Measurements from ENCODE around the gene SLC39A9. TPM values are rescaled to one million over a fixed set of nuclear protein-coding genes. Genes with fewer than 3 reads are reported as not detected.
"Not testable (repeated sequence)": the region's sequence is repeated elsewhere in the genome, so short reads cannot be mapped to it uniquely, and the experiment has no call there.

SLC39A9 gene
- total RNA-seq, 1 donor from 2014 or later: 41.2 TPM

- no peak for DNase-seq (ENCODE audit: low spot score)
- peaks cover 2% of the 10 kb centered on the region for H3K4me1 Mint-ChIP-seq (ENCODE audit: unreplicated experiment)
- H3K9me3 Mint-ChIP-seq (ENCODE audit: unreplicated experiment): no peaks in the 10 kb centered on the region
- peaks cover 32% of the 10 kb centered on the region for H3K36me3 Mint-ChIP-seq (ENCODE audit: low read depth, unreplicated experiment)
- no peak for TF ChIP-seq CTCF (IDR thresholded peaks at IDR 0.05; ENCODE audit: unreplicated experiment)
- H3K27me3 Mint-ChIP-seq (ENCODE audit: unreplicated experiment): peaks cover 2% of the 10 kb centered on the region
- H3K4me3 Mint-ChIP-seq (ENCODE audit: unreplicated experiment): no peak overlapping the region
- no peak overlapping the region for H3K27ac Mint-ChIP-seq (ENCODE audit: unreplicated experiment)
Measured at GRCh38 chr14:69387311-69387710, 11.2 kb upstream of the SLC39A9 start.

- H3K4me3 Mint-ChIP-seq (ENCODE audit: unreplicated experiment): not testable (repeated sequence)
Measured at GRCh38 chr14:69391400-69391799, 7.1 kb upstream of the SLC39A9 start.

GRCh38 chr14:69392481-69392880 is 6.0 kb upstream of the SLC39A9 start:
- TF ChIP-seq CTCF (IDR thresholded peaks at IDR 0.05; ENCODE audit: unreplicated experiment): no peak
- Mint-ChIP-seq H3K9me3 (ENCODE audit: unreplicated experiment) (no peaks in the 10 kb centered on the region), H3K27ac (ENCODE audit: unreplicated experiment) (no peak overlapping the region), H3K4me3 (ENCODE audit: unreplicated experiment) (peak overlapping the region; percentile 32), H3K36me3 (ENCODE audit: low read depth, unreplicated experiment) (peaks cover 45% of the 10 kb centered on the region), H3K27me3 (ENCODE audit: unreplicated experiment) (peaks cover 3% of the 10 kb centered on the region), H3K4me1 (ENCODE audit: unreplicated experiment) (peaks cover 14% of the 10 kb centered on the region)
- no peak for DNase-seq (ENCODE audit: low spot score)

More at GRCh38 chr14:69391400-69391799, 7.1 kb upstream of the SLC39A9 start:
- not testable (repeated sequence) for H3K27me3 Mint-ChIP-seq (ENCODE audit: unreplicated experiment); H3K27ac Mint-ChIP-seq (ENCODE audit: unreplicated experiment); DNase-seq (ENCODE audit: low spot score); H3K9me3 Mint-ChIP-seq (ENCODE audit: unreplicated experiment); H3K4me1 Mint-ChIP-seq (ENCODE audit: unreplicated experiment)
- H3K36me3 Mint-ChIP-seq (ENCODE audit: low read depth, unreplicated experiment): peaks cover 49% of the 10 kb centered on the region

GRCh38 chr14:69395929-69396328 is 2.6 kb upstream of the SLC39A9 start:
- H3K27me3 Mint-ChIP-seq (ENCODE audit: unreplicated experiment): peaks cover 6% of the 10 kb centered on the region
- peaks cover 35% of the 10 kb centered on the region for H3K36me3 Mint-ChIP-seq (ENCODE audit: low read depth, unreplicated experiment)
- TF ChIP-seq CTCF (IDR thresholded peaks at IDR 0.05; ENCODE audit: unreplicated experiment): no peak
- H3K4me3 Mint-ChIP-seq (ENCODE audit: unreplicated experiment): no peak overlapping the region
- no peaks in the 10 kb centered on the region for H3K9me3 Mint-ChIP-seq (ENCODE audit: unreplicated experiment)
- DNase-seq (ENCODE audit: low spot score): no peak
- peak overlapping the region; percentile 48 for H3K27ac Mint-ChIP-seq (ENCODE audit: unreplicated experiment)
- H3K4me1 Mint-ChIP-seq (ENCODE audit: unreplicated experiment): peaks cover 33% of the 10 kb centered on the region

GRCh38 chr14:69398818-69399210 is 322 bp downstream of the SLC39A9 start:
- peak overlapping the region; percentile 100 for H3K27ac Mint-ChIP-seq (ENCODE audit: unreplicated experiment)
- H3K4me1 Mint-ChIP-seq (ENCODE audit: unreplicated experiment): peaks cover 33% of the 10 kb centered on the region
- peaks cover 6% of the 10 kb centered on the region for H3K27me3 Mint-ChIP-seq (ENCODE audit: unreplicated experiment)
- TF ChIP-seq CTCF (IDR thresholded peaks at IDR 0.05; ENCODE audit: unreplicated experiment): no peak
- DNase-seq (ENCODE audit: low spot score): peak; percentile 5
- H3K9me3 Mint-ChIP-seq (ENCODE audit: unreplicated experiment): no peaks in the 10 kb centered on the region
- H3K4me3 Mint-ChIP-seq (ENCODE audit: unreplicated experiment): peak overlapping the region; percentile 99
- peaks cover 15% of the 10 kb centered on the region for H3K36me3 Mint-ChIP-seq (ENCODE audit: low read depth, unreplicated experiment)

All from endothelial cell (in vitro differentiated cells).